Measurements from ENCODE around the gene RARS2.

The RARS2 gene

GRCh38 chr6:87608802-87609201, 19.0 kb upstream of the RARS2 start:
- H3K4me1 ChIP-seq: peaks cover 0 to 8% (median 0%) of the 10 kb centered on the region in 4 donors
- intact Hi-C loops (cut with DNase I; ENCODE audit: low total_unique reads): no loop called here
- no peaks in the 10 kb centered on the region for H3K9me3 ChIP-seq
- DNase-seq: no peak
- no peak for TF ChIP-seq CTCF (IDR thresholded peaks at IDR 0.05)
- no peaks in the 10 kb centered on the region for H3K27me3 ChIP-seq
- H3K27ac ChIP-seq: no peak overlapping the region
- no peak overlapping the region for H3K4me3 ChIP-seq
- H3K36me3 ChIP-seq: peaks cover 30 to 61% (median 58%) of the 10 kb centered on the region in 3 donors

- DNase-seq: no peak
- Histone ChIP-seq H3K4me3 (no peak overlapping the region), H3K27me3 (no peaks in the 10 kb centered on the region), H3K9me3 (no peaks in the 10 kb centered on the region), H3K36me3 (peaks cover 7 to 45% (median 37%) of the 10 kb centered on the region in 3 donors), H3K27ac (no peak overlapping the region), H3K4me1 (peaks cover 0 to 8% (median 0%) of the 10 kb centered on the region in 4 donors)
- TF ChIP-seq CTCF (IDR thresholded peaks at IDR 0.05): no peak
- intact Hi-C loops (cut with DNase I; ENCODE audit: low total_unique reads): no loop called here
Measured at GRCh38 chr6:87606199-87606598, 16.4 kb upstream of the RARS2 start.

- Histone ChIP-seq H3K36me3 (peaks cover 14 to 27% (median 17%) of the 10 kb centered on the region in 3 donors), H3K27ac (no peak overlapping the region), H3K27me3 (no peaks in the 10 kb centered on the region), H3K9me3 (no peaks in the 10 kb centered on the region), H3K4me1 (peaks cover 0 to 8% (median 0%) of the 10 kb centered on the region in 4 donors), H3K4me3 (no peak overlapping the region)
- no peak for DNase-seq
- no peak for TF ChIP-seq CTCF (IDR thresholded peaks at IDR 0.05)
- intact Hi-C loops (cut with DNase I; ENCODE audit: low total_unique reads): no loop called here
Measured at GRCh38 chr6:87600576-87600975, 10.8 kb upstream of the RARS2 start.

DNA sequence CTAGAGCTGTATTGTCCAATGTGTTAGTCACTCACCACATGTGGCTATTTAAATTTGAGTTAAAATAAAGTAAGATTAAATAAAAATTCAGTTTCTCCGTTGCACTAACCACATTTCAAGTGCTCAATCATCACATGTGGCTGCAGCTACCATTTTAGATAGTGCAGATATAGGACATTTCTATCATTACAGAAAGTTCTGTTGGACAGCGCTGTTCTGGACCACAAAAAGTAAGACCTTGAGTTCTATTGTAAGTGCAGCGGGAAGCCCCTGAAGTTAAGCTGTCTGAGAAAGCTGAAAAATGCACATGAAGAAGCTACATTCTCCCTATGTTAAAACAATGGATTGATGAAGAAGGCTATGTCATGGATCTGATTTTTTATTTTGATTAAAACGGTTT, 1.2 kb upstream of the RARS2 start:
- Histone ChIP-seq H3K27ac (no peak overlapping the region), H3K9me3 (no peaks in the 10 kb centered on the region), H3K36me3 (peaks cover 5 to 14% (median 12%) of the 10 kb centered on the region in 3 donors), H3K4me3 (peak overlapping the region; percentile 83 to 85), H3K4me1 (peaks cover 0 to 42% (median 28%) of the 10 kb centered on the region in 4 donors), H3K27me3 (no peaks in the 10 kb centered on the region)
- no peak for TF ChIP-seq CTCF (IDR thresholded peaks at IDR 0.05)
- intact Hi-C loops (cut with DNase I; ENCODE audit: low total_unique reads): loop anchor here (1.0 kb wide), 1 partner anchor 110 kb away; no protein-coding TSS in a partner anchor
- DNase-seq: no peak

- Histone ChIP-seq H3K27ac (peak overlapping the region; percentile 87 to 89), H3K36me3 (peaks cover 0 to 8% (median 7%) of the 10 kb centered on the region in 3 donors), H3K4me3 (peak overlapping the region; percentile 83 to 85), H3K9me3 (no peaks in the 10 kb centered on the region), H3K4me1 (peaks cover 0 to 43% (median 29%) of the 10 kb centered on the region in 4 donors), H3K27me3 (no peaks in the 10 kb centered on the region)
- no peak for DNase-seq
- no peak for TF ChIP-seq CTCF (IDR thresholded peaks at IDR 0.05)
- intact Hi-C loops (cut with DNase I; ENCODE audit: low total_unique reads): loop anchor here (1.0 kb wide), 1 partner anchor 111 kb away; no protein-coding TSS in a partner anchor
Measured at GRCh38 chr6:87590417-87590880, 662 bp upstream of the RARS2 start.
